HCT116 (cell line): ENCODE data around the gene NUDT5. TPM values are rescaled to one million over a fixed set of nuclear protein-coding genes. Genes with fewer than 3 reads are reported as not detected.

Experiments
- ATAC-seq: fragments of 200-7000 bp; cut with Tn5 transposase; 2 replicates; pipeline ENCODE4 v1.9.1; 2020; ENCODE audit warnings: mild to moderate bottlenecking, moderate library complexity
- BruUV-seq: library from RNA; stranded (reverse); fragments of 400-500 nt; replicated peaks from 2 replicates; lab custom pipeline; 2021; lab: Mats Ljungman, UMichigan
- CTCF ChIA-PET: fragments of 300-600 bp; sonication (Branson Sonifier 250); formaldehyde crosslinking; loops from one replicate; lab custom pipeline; 2021; ENCODE audit warnings: antibody characterized with exemption; lab: Charles Lee
- POLR2A ChIA-PET: fragments of 300-600, 350-600 bp; sonication (Branson Sonifier 250); formaldehyde crosslinking; loops from one replicate; lab custom pipeline; 2021; ENCODE audit warnings: antibody characterized with exemption; lab: Charles Lee
- RAD21 ChIA-PET, 2 experiments: fragments of 300-600 bp; sonication (Branson Sonifier 250); formaldehyde crosslinking; loops; one replicate each; lab custom pipeline; 2023; ENCODE audit warnings: low total read pairs in 2 of 2; ENCODE audit not compliant: uncharacterized antibody in 2 of 2, unreplicated experiment in 2 of 2, low non-redundant PET in 1 of 2; lab: Charles Lee
- DNase-seq: peaks from one replicate; pipeline ENCODE4 v3.0.0-alpha.2; 2010; ENCODE audit warnings: low read depth, low spot score
- H2AFZ ChIP-seq: fragments of 200-600 bp; shearing (Covaris generic), sonication (generic); 2 replicates; pipeline ENCODE4 v1.6.1; 2017; ENCODE audit warnings: low read depth, mixed run types, mixed read lengths, antibody characterized with exemption, low read length; ENCODE audit not compliant: poor library complexity, severe bottlenecking
- H3K27ac ChIP-seq: 2 replicates; pipeline ENCODE4 v1.5.1; 2012; ENCODE audit warnings: low read depth, low read length
- H3K27me3 ChIP-seq: fragments of 200-600 bp; sonication (generic); 2 replicates; pipeline ENCODE4 v1.6.1; 2016; ENCODE audit warnings: mixed run types, low read length, mixed read lengths; ENCODE audit not compliant: insufficient read depth
- H3K36me3 ChIP-seq, 2 experiments: fragments of 200-500 bp in 1 of 2; fragments of 200-600 bp in 1 of 2; sonication (Bioruptor generic) in 1 of 2; sonication (generic) in 1 of 2; 2 replicates each; pipeline versions ENCODE4 v1.5.1 to v1.6.1; 2014 to 2016; ENCODE audit warnings: low read length in 2 of 2, inconsistent platforms in 1 of 2, mixed read lengths in 1 of 2, mixed run types in 1 of 2; ENCODE audit not compliant: insufficient read depth in 2 of 2, control insufficient read depth in 1 of 2
- H3K4me1 ChIP-seq, 2 experiments: fragments of 200-600 bp in 1 of 2; sonication (generic) in 1 of 2; 2 replicates each; pipeline versions ENCODE4 v1.5.1 to v1.6.1; 2012 to 2017; ENCODE audit warnings: low read length in 2 of 2, inconsistent platforms in 1 of 2, mild to moderate bottlenecking in 1 of 2, mixed read lengths in 1 of 2, mixed run types in 1 of 2, moderate library complexity in 1 of 2; ENCODE audit not compliant: insufficient read depth in 2 of 2, control insufficient read depth in 1 of 2
- H3K4me2 ChIP-seq: fragments of 200-600 bp; sonication (generic); 2 replicates; pipeline ENCODE4 v1.6.1; 2017; ENCODE audit warnings: mixed run types, low read length, mixed read lengths
- H3K4me3 ChIP-seq, 2 experiments: fragments of 200-600 bp in 1 of 2; sonication (generic) in 1 of 2; replicated peaks in 1 of 2; 2 replicates each; pipeline ENCODE4 v1.5.1; 2011 to 2016; ENCODE audit warnings: low read length in 2 of 2, control low read depth in 1 of 2, low read depth in 1 of 2, mild to moderate bottlenecking in 1 of 2, mixed read lengths in 1 of 2, mixed run types in 1 of 2
- H3K79me2 ChIP-seq: fragments of 200-600 bp; sonication (generic); 2 replicates; pipeline ENCODE4 v1.6.1; 2017; ENCODE audit warnings: mild to moderate bottlenecking, mixed run types, low read length, moderate library complexity, mixed read lengths; ENCODE audit not compliant: insufficient read depth
- H3K9ac ChIP-seq: fragments of 200-600 bp; sonication (generic); 2 replicates; pipeline ENCODE4 v1.6.1; 2016; ENCODE audit warnings: low read length, mixed read lengths
- H3K9me2 ChIP-seq: fragments of 200-600 bp; sonication (generic), shearing (Covaris generic); 2 replicates; pipeline ENCODE4 v1.6.1; 2017; ENCODE audit warnings: mixed run types, mild to moderate bottlenecking, moderate library complexity; ENCODE audit not compliant: insufficient read depth
- H3K9me3 ChIP-seq, 2 experiments: fragments of 200-500 bp in 1 of 2; fragments of 200-600 bp in 1 of 2; sonication (Bioruptor generic) in 1 of 2; sonication (generic) in 1 of 2; 2 replicates each; pipeline ENCODE4 v1.6.1; 2014 to 2017; ENCODE audit warnings: low read length in 2 of 2, mixed read lengths in 2 of 2, inconsistent platforms in 1 of 2, low read depth in 1 of 2, mild to moderate bottlenecking in 1 of 2, mixed run types in 1 of 2, moderate library complexity in 1 of 2; ENCODE audit not compliant: control insufficient read depth in 1 of 2, insufficient read depth in 1 of 2
- H4K20me1 ChIP-seq: fragments of 200-600 bp; sonication (generic), shearing (Covaris generic); 2 replicates; pipeline ENCODE4 v1.6.1; 2017; ENCODE audit warnings: mixed run types, mild to moderate bottlenecking, moderate library complexity; ENCODE audit not compliant: insufficient read depth
- CBX3 ChIP-seq: IDR thresholded peaks from 2 replicates; pipeline ENCODE4 v1.6.1; 2012; ENCODE audit warnings: low read depth
- EGR1 ChIP-seq: IDR thresholded peaks from 2 replicates; pipeline ENCODE4 v1.6.1; 2012; ENCODE audit warnings: low read depth
- ELF1 ChIP-seq: IDR thresholded peaks from 2 replicates; pipeline ENCODE4 v1.6.1; 2012; ENCODE audit warnings: low read depth, borderline replicate concordance
- EZH2 ChIP-seq: fragments of 200-600 bp; sonication (generic); IDR thresholded peaks from 2 replicates; pipeline ENCODE4 v1.6.1; 2017; ENCODE audit warnings: antibody characterized with exemption, mixed run types
- EZH2phosphoT487 ChIP-seq: fragments of 200-600 bp; IDR thresholded peaks from 2 replicates; pipeline ENCODE4 v1.6.1; 2018; ENCODE audit warnings: antibody characterized with exemption, borderline replicate concordance
- MAX ChIP-seq: IDR thresholded peaks from 2 replicates; pipeline ENCODE4 v1.6.1; 2012
- POLR2A ChIP-seq: IDR thresholded peaks from 2 replicates; pipeline ENCODE4 v1.7.0; 2011; ENCODE audit warnings: borderline replicate concordance; ENCODE audit not compliant: insufficient read depth, insufficient read length; ENCODE audit errors: extremely low read depth
- REST ChIP-seq: IDR thresholded peaks from 2 replicates; pipeline ENCODE4 v1.6.1; 2012; ENCODE audit warnings: low read depth
- SP1 ChIP-seq: IDR thresholded peaks from 2 replicates; pipeline ENCODE4 v1.6.1; 2012; ENCODE audit warnings: low read depth
- YY1 ChIP-seq: IDR thresholded peaks from 2 replicates; pipeline ENCODE4 v1.6.1; 2011; ENCODE audit warnings: low read length, low read depth, moderate library complexity, mild to moderate bottlenecking; ENCODE audit not compliant: insufficient replicate concordance; ENCODE audit errors: extremely low read depth
- ZFX ChIP-seq: fragments of 450-650 bp; IDR thresholded peaks from 2 replicates; pipeline ENCODE4 v1.6.1; 2017
- intact Hi-C: fragments of 100-400 bp; cut with micrococcal nuclease; formaldehyde crosslinking; loops from 2 replicates; pipeline ENCODE4 v1.10.0; 2022
- total RNA-seq: library from RNA; stranded (reverse); gene quantifications from one replicate; pipeline ENCODE4 v1.2.1, GENCODE V29; 2021; ENCODE audit not compliant: unreplicated experiment
- TF ChIP-seq, protein P1 (sequence below), 3 experiments: fragments of 200-600 bp in 1 of 3; sonication (generic) in 1 of 3; IDR thresholded peaks in 2 of 3; conservative IDR thresholded peaks in 1 of 3; 2 replicates each; pipeline ENCODE4 v1.5.1; 2012 to 2017; ENCODE audit warnings: low read depth in 2 of 3, low read length in 2 of 3, antibody characterized with exemption in 1 of 3, borderline replicate concordance in 1 of 3, control low read depth in 1 of 3, mild to moderate bottlenecking in 1 of 3, mixed read lengths in 1 of 3, mixed run types in 1 of 3, moderate library complexity in 1 of 3; ENCODE audit not compliant: insufficient read depth in 1 of 3
- TF ChIP-seq, protein P2 (sequence below): IDR thresholded peaks from 2 replicates; pipeline ENCODE4 v1.6.1; 2011; ENCODE audit warnings: mild to moderate bottlenecking, low read length, moderate library complexity; ENCODE audit not compliant: insufficient replicate concordance; ENCODE audit errors: extremely low read depth

The NUDT5 gene
- total RNA-seq, 1 experiment from 2014 or later, result 101 TPM

GRCh38 chr10:12165999-12166775 is 29.5 kb downstream of the NUDT5 start:
- Histone ChIP-seq H3K9me3 (no peaks in the 10 kb centered on the region), H3K9me2 (no peaks in the 10 kb centered on the region), H3K4me2 (no peak overlapping the region), H3K27ac (no peak overlapping the region), H3K9ac (no peak overlapping the region), H3K79me2 (no peaks in the 10 kb centered on the region), H3K4me1 (no peaks in the 10 kb centered on the region), H2AFZ (no peak overlapping the region), H3K36me3 (peaks cover 28 to 29% of the 10 kb centered on the region in 2 experiments), H3K27me3 (no peaks in the 10 kb centered on the region), H3K4me3 (no peak overlapping the region), H4K20me1 (no peaks in the 10 kb centered on the region)
- TF ChIP-seq ZFX (no peak), MAX (no peak), EGR1 (no peak), EZH2 (no peak), SP1 (no peak), POLR2A (no peak), YY1 (no peak), EZH2phosphoT487 (no peak), REST (no peak), ELF1 (no peak), CBX3 (no peak)
- TF ChIP-seq, protein P1, sequence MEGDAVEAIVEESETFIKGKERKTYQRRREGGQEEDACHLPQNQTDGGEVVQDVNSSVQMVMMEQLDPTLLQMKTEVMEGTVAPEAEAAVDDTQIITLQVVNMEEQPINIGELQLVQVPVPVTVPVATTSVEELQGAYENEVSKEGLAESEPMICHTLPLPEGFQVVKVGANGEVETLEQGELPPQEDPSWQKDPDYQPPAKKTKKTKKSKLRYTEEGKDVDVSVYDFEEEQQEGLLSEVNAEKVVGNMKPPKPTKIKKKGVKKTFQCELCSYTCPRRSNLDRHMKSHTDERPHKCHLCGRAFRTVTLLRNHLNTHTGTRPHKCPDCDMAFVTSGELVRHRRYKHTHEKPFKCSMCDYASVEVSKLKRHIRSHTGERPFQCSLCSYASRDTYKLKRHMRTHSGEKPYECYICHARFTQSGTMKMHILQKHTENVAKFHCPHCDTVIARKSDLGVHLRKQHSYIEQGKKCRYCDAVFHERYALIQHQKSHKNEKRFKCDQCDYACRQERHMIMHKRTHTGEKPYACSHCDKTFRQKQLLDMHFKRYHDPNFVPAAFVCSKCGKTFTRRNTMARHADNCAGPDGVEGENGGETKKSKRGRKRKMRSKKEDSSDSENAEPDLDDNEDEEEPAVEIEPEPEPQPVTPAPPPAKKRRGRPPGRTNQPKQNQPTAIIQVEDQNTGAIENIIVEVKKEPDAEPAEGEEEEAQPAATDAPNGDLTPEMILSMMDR (IDR thresholded peaks at IDR 0.05 in 2 of 3, conservative IDR thresholded peaks at IDR 0.05 in 1 of 3; ENCODE audit: borderline replicate concordance in 1 of 3, insufficient read depth in 1 of 3, low read depth in 2 of 3, low read length in 2 of 3), result no peak
- TF ChIP-seq, protein P2, sequence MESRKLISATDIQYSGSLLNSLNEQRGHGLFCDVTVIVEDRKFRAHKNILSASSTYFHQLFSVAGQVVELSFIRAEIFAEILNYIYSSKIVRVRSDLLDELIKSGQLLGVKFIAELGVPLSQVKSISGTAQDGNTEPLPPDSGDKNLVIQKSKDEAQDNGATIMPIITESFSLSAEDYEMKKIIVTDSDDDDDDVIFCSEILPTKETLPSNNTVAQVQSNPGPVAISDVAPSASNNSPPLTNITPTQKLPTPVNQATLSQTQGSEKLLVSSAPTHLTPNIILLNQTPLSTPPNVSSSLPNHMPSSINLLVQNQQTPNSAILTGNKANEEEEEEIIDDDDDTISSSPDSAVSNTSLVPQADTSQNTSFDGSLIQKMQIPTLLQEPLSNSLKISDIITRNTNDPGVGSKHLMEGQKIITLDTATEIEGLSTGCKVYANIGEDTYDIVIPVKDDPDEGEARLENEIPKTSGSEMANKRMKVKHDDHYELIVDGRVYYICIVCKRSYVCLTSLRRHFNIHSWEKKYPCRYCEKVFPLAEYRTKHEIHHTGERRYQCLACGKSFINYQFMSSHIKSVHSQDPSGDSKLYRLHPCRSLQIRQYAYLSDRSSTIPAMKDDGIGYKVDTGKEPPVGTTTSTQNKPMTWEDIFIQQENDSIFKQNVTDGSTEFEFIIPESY, result no peak
- POLR2A ChIA-PET, result no interaction called here
- CTCF ChIA-PET, result no interaction called here
- BruUV-seq, result no TSS peak
- DNase-seq (no peak), ATAC-seq (no peak)
- RAD21 ChIA-PET, result no interaction called here
- intact Hi-C loops, result no loop called here
